SKM-1 treated with dmso at 0.1 percent for 144 hours (cell line): ENCODE results near the gene SRBD1.

ENCODE experiments used
- DNase-seq: peaks from one replicate; lab custom pipeline; 2025; ENCODE audit not compliant: unreplicated experiment; lab: John Stamatoyannopoulos, UW

SRBD1 gene

DNA sequence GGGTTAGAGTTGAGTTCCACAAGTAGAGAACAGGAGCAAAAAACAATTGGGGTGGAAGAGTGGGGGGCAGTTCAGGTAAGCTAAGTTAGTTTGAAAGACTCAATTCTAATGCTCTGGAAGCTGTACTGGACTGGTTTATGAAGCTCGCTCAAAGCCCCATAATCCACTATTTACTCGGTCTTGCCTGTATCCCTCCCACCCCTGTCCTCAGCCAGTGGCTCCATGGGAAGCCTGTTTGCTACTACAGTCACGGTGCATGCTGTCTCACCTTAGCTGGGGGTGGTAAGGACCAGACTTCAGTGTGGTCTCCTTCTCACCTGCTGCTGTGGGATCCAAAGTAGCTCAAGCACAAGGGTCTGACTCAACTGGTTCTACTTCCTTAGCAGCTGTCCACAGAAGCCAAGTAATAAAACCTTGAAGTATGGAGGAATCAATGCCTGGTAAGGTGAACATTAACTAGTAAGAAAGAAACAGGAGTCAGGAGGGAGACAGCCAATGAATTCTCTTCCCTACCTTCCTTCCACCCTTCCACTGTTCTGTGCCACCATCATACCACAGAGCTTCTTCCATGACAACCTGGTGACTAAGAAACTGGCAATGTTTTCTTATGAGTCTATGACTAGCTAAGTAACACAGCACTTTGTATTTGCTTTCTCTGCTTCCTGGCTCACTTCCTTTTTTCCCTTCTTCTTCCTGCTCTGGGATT, 230.8 kb downstream of the SRBD1 start:
- no peak for DNase-seq

- no peak for DNase-seq
Observed at GRCh38 chr2:45379399-45380087, 231.5 kb downstream of the SRBD1 start.

- no peak for DNase-seq
Observed at GRCh38 chr2:45373534-45373933, 237.5 kb downstream of the SRBD1 start.

DNA sequence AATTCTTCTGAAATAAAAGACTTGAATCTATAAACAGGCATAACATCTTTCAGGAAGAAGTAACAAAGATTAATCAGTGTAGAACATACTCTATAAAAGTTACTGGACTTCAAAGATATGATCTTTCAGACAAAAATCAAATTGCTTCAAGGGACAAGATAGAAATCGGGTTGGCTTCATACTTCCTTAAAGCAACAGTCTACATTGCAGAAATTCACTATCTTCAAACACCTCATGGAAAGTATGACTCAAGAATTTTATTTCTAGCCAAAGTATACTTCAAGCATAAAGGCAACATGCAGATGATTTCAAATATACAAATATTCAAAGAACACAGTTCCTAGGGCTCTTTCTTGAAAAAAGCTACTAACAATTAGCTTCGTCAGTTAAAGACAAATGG, 240.7 kb downstream of the SRBD1 start:
- no peak for DNase-seq

DNA sequence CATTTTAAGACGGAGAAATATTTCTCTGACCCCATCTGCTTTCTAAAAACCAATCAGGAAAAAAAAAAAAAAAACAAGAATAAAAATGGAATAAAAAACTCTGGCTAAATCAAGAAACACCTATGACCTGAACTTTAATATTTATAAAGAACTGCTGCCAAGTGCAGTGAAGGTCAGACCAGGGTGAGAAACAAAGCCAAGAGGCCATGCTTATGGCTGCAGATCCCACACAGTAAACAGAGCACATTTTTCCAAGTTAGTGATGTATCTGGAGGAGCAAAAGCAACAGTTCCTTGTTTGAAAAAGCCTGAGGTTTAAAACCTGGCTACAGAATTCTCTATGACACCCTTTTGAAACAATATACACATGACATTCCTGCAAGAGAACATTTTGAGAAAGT, 242.3 kb downstream of the SRBD1 start:
- DNase-seq, result no peak

- DNase-seq, result no peak
Observed at GRCh38 chr2:45361666-45362065, 249.4 kb downstream of the SRBD1 start.

DNA sequence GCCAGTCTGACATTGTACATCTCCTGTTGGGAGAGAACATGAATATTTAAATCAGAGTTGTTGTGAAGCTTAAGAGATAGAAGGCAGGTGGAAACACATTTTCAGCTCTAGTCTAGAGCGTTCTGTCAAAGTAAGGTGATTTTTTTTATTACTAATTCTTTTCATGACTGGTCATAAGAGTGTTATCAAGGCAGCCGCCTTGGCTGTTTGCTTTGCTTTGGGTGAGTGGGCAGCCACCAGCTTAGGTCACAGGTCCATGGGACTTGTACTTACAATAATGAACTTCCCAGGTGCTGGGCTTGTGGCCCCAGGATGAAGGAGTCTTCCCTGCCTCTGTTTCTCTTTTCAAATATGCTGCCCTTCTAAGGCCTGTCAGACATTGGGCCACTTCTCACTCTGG, 256.3 kb downstream of the SRBD1 start:
- no peak for DNase-seq

DNA sequence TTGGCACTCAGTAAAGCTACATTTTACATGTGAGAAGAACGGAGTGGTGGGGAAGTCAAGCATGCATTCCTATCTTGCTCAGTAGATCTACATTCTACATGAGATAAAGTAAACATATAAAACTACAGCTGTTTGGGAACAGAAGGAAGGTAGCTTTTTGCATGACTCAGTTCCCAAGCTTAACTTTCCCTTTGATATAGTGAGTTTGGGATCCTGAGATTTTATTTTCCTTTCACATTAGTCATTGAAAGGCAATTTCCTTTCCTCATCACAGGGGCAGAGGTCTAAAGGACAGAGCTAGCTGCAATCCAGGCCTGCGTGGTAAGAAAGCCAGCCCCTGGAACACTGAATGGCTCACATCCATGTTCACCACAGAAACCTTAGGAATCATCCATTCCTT, 257.2 kb downstream of the SRBD1 start:
- no peak for DNase-seq

DNA sequence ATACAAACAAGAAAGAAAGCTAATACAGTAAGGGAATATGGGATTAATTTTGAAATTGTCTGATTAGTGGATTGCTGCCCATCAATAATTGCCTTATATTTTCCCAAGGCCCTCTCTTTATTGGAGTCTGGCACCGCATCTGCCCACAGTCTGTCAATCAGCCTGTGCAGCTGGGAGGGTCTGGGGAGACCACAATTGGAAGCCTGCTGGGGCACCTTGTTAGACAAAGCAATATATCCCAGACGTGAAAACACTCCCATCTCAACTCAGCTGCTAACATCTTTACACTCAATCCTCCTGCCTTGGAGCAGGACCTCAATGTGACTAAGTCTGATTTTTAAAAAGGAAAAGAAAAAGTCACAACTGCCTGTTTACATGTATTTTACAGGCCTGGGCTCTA, 258.6 kb downstream of the SRBD1 start:
- no peak for DNase-seq

DNA sequence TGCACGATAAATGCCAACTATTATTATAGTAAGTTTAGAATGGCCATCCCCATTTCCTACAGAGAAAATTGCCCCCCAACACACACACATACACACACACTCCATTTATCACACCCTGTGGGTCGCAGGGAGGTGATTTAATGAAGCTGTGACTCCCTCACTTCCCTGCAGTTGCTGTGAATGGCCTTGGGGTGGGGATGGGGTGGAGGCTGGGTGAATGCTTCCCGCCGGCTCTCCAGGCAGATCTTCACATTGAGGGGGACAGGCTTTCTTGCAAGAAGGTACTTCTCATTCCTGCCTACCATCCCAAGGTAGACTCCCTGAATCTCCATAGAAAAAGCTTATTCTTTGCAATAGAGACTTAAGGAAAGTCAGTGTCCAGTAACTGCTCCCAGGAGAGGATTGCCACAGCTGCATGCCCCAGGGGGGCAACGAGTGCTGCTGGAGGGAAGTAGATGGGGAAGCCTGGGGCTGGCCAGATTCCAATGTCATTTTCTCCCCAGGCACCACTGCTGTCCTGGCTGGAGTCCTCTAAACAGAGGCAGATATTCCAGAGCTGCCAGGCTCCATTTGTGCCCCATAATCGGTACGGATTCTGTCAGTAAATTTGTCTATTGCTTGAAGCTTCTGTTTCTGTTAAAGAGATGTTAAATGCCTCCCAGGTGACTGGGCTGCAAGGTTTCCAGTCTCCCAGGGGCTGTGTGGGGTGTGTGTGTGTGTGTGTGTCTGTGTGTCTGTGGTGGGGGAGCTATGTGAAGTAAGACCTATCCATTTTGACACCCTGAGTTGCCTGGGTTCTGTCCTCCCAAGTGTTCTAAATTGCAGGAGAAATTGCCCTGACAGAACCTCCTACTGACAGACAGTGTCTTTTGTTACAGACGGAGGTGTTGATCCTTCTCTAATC, 265.5 kb downstream of the SRBD1 start:
- DNase-seq, result no peak

DNA sequence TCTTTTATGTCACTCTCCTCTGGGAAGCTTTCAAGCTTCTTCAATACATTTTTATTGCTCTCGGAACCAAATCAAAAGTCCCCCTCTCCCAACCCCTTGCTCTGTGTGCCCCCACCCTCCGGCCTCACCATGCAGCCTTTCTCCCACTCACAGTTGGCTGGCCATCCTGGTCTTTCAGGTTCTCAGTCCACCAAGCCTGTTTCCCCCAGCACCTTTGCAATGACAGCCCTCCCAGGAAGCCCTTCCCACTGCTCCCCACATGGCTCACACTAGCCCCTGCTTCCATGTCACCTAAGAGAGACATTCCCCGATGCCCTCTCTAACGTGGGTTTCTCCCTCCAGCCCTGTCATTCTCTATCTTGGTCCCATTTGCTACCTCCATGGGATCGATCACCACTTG, 266.6 kb downstream of the SRBD1 start:
- DNase-seq, result no peak

DNA sequence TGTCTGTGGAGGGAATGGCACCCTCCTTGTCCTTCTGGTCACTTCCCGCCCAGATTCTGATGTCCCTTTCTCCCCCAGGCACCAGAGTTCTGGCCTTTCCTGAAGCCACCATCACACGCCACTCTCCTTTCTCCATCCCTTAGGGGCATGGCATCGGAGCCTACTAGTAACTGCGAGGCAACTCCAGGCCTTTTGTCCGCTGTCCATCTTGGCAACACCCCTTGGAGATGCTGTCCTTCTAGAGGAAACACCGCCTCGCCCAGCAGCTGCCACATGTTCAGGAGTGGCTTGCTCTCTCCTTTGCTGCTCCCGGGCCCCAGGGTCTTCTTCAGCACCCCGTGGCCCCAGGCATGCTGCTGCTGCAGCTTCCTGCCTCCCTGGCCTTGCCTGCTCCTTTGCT, 267.0 kb downstream of the SRBD1 start:
- DNase-seq, result no peak

DNA sequence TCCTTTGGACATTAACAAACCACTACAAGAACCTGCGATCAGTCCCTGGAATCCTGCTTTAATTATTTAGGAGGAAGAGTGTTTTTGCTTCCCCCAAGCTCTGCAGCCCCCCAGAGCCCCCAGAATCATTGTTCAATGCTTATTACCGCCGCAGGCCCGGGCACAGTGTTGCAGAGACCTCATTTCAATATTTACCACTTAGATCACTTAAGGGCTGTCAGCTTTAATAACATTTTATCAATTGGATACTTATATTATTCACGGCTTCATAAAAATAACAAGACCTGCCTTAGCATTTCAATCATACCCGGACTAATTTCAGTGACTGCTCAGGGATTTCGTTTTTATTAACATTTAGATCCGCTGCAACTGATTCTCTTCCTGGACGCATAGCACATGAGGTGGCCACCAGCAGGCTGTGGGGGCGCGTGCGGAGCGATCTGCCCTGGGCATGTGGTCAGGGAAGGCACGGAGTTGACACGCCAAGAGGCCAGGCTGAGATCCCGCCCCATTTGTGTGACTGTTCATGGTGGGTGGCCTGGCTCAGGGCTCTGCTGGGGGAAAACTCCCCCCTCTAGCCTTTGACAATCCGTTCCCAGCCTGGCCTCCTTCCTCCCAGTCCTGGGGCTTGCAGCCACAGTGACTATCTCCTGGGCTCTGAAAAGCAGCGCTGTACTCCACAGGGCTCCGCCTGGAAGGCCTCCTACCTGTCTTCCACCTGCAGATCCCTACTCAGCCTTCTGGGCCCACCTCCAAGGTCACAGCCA, 267.6 kb downstream of the SRBD1 start:
- DNase-seq, result no peak

- no peak for DNase-seq
Observed at GRCh38 chr2:45340318-45340717, 270.7 kb downstream of the SRBD1 start.

- no peak for DNase-seq
Observed at GRCh38 chr2:45339253-45339652, 271.8 kb downstream of the SRBD1 start.
